A549 treated with DMSO at 1 μM for 4 hours (cell line): ENCODE measurements around the gene OIP5. TPM values are rescaled to one million over a fixed set of nuclear protein-coding genes. Genes with fewer than 3 reads are reported as not detected.

Experiments used
- total RNA-seq: library from RNA; stranded (reverse); fragments of 200-300 nt; extraction: Qiagen RNA extraction; gene quantifications from 5 replicates; pipeline ENCODE4 v1.2.3, GENCODE V29; 2022; ENCODE audit warnings: low read depth

Gene OIP5
- 13.9 to 15.3 TPM (median 14.6 TPM) in 5 replicates for total RNA-seq

DNA sequence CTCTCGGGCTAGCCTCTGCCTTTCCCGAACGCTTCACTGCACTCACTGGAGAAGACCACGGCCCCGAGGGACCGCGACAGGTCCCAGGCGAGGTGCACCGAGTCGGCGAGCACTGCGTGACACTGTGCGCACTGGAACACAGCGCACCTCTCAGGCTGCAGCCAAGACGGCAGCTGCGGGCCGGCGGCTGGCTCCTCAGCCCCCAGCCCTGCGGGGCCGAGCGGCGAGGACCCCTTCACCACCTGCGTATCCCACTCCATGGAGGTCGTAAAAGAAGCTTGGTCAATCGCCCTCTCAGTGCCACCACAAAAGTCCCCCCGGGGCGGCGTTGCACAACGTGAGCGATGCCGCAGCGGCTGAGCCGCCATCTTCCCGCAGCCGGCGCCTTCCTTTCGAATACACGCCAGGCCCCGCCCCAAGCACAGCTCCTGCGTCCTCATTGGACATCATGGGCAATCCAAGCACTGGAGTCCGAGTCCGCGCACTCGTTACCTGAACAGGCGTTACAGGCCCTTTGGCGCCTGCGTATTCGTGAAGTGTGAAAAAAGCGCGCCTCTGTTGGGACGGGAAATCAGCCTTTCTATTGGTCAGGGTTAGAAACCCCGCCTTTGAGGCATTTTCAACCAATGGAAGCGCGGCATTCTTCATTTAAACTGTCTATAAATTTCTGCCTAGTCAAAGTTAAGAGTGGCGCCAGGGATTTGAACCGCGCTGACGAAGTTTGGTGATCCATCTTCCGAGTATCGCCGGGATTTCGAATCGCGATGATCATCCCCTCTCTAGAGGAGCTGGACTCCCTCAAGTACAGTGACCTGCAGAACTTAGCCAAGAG, at the start of gene OIP5, which contains the start of gene NUSAP1:
OIP5 (minus strand) TSS at position 398 of the 832 bp plus-strand sequence; CDS start at position 368, 30 bp downstream.
NUSAP1 (plus strand) TSS at position 688 of the 832 bp plus-strand sequence; CDS start at position 765, 77 bp downstream.

Other genes with a start within 250 kb of the OIP5 start
- gene INO80, start 216.3 kb downstream of the OIP5 start, total RNA-seq, result 12.7 to 14.4 TPM (median 13.7 TPM) in 5 replicates
- gene EXD1, start 101.8 kb downstream of the OIP5 start, total RNA-seq, result 0.07 TPM in 1 of 5 replicates, not detected in the others
- gene CHP1, start 101.3 kb downstream of the OIP5 start, total RNA-seq, result 52.5 to 66.2 TPM (median 62.7 TPM) in 5 replicates
- gene NUSAP1, start 290 bp upstream of the OIP5 start, total RNA-seq, result 66.7 to 83.9 TPM (median 78.4 TPM) in 5 replicates
- gene NDUFAF1, start 69.9 kb upstream of the OIP5 start, total RNA-seq, result 11.5 to 14.1 TPM (median 13.0 TPM) in 5 replicates
- gene RTF1, start 84.5 kb upstream of the OIP5 start, total RNA-seq, result 19.1 to 26.4 TPM (median 21.6 TPM) in 5 replicates
- 1.1 to 1.9 TPM (median 1.4 TPM) in 5 replicates for gene ITPKA, start 161.3 kb upstream of the OIP5 start, total RNA-seq
- 0.05 to 0.11 TPM (median 0.06 TPM) in 3 of 5 replicates, not detected in the others for gene LTK, start 181.2 kb upstream of the OIP5 start, total RNA-seq
- 7.9 to 14.3 TPM (median 13.4 TPM) in 5 replicates for gene RPAP1, start 211.7 kb upstream of the OIP5 start, total RNA-seq
- 12.7 to 16.1 TPM (median 12.9 TPM) in 5 replicates for gene TYRO3, start 226.6 kb upstream of the OIP5 start, total RNA-seq